GM12801 (cell line): Measurements from ENCODE around the gene ZNF462.

Experiments used
- TF ChIP-seq, protein P1 (sequence below): IDR thresholded peaks from one replicate; pipeline ENCODE4 v1.5.1; 2011; ENCODE audit warnings: control low read depth; ENCODE audit not compliant: insufficient read length; ENCODE audit errors: extremely low read depth

ZNF462 gene

GRCh38 chr9:106883030-106883429 is 20.1 kb downstream of the ZNF462 start:
- TF ChIP-seq, protein P1, sequence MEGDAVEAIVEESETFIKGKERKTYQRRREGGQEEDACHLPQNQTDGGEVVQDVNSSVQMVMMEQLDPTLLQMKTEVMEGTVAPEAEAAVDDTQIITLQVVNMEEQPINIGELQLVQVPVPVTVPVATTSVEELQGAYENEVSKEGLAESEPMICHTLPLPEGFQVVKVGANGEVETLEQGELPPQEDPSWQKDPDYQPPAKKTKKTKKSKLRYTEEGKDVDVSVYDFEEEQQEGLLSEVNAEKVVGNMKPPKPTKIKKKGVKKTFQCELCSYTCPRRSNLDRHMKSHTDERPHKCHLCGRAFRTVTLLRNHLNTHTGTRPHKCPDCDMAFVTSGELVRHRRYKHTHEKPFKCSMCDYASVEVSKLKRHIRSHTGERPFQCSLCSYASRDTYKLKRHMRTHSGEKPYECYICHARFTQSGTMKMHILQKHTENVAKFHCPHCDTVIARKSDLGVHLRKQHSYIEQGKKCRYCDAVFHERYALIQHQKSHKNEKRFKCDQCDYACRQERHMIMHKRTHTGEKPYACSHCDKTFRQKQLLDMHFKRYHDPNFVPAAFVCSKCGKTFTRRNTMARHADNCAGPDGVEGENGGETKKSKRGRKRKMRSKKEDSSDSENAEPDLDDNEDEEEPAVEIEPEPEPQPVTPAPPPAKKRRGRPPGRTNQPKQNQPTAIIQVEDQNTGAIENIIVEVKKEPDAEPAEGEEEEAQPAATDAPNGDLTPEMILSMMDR: no peak

DNA sequence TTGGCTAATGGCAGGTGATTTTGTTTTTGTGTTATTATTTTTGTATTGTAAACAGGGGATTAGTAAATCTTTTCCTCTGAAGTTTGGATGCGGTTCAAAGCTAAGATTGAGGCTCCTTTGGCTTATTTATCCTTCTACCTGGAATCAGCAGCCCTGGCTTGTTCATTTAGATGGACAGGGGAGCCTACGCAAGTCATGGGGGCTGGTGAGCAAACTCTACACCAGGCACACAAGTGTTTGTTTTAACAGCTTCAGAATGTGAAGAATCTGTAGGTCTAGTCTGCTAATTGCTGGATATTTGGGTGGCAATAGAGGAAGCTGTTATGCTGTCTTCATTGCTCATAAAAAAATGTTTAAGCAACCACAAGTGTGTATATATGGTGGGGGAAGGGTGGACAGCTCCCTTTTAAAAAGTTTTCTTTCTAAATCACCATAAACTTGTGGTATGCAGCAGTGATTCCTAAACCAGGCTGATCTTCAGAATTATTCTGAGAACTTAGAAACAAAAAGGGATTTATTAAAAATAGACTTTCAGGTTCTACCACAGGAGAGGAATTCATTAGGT is 20.7 kb downstream of the ZNF462 start:
- TF ChIP-seq, protein P1: no peak

DNA sequence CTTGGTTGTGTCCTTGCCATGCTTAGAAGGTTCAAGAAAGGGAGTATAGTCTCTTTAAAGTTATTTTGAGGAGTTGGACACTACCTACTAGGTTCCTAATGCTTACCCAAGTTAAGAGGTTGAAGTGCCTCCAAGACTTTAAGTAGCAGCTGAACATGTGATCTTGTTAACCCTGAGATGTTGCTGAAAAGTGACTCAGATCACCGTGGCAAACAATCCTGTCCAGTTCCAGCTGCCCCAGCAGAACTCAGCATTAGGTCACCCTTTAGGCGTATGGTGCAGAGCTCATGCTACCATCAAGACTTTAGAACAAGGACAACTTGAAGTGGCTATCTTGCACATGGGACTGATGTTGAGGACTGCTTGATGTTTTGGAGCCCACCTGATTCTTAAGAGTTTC is 22.5 kb downstream of the ZNF462 start:
- TF ChIP-seq, protein P1: no peak

DNA sequence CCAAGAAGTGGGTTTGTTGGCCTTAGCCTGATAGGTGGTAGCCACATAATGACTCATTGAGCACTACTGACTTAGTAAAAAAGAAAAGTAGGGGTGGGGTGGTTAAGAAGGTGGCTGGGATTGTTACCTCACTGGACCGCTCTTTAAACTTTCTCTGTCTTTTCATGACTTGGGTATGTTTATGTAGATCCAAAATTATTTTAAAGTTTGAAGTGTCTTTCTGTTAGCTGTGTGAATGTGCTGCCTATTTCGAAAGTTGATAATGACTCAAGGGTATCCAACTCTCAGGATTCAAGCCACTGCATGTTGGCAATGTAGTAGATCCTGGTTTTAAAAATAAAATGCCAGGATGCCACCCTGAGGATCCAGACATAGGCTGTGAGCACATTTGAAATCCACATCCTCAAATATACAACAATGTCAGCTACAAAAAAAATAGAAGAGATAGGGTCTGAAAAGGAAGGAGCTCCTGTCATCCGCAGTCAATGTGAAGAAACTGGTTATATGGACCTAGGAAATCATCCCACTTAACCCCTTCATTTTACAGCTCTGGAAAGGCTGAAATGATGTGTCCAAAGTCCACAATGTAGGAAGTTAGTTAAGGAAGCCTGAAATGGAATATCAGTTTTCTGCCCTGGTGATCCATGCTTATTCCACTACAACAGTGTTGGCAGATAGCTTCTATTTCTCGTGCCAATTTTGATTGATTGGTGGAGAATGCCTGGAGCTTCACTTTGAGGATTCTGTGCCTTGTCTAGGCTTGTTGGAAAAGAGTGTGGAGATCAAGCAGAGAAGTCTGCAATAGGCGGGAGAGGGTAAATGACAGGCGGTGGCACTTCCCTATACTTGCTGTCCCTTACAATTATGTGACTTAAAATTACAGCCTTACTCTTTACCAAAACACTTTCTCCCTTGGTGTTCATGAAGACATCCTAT is 23.4 kb downstream of the ZNF462 start:
- TF ChIP-seq, protein P1: no peak

- TF ChIP-seq, protein P1: no peak
Measured at GRCh38 chr9:106887066-106887465, 24.1 kb downstream of the ZNF462 start.

DNA sequence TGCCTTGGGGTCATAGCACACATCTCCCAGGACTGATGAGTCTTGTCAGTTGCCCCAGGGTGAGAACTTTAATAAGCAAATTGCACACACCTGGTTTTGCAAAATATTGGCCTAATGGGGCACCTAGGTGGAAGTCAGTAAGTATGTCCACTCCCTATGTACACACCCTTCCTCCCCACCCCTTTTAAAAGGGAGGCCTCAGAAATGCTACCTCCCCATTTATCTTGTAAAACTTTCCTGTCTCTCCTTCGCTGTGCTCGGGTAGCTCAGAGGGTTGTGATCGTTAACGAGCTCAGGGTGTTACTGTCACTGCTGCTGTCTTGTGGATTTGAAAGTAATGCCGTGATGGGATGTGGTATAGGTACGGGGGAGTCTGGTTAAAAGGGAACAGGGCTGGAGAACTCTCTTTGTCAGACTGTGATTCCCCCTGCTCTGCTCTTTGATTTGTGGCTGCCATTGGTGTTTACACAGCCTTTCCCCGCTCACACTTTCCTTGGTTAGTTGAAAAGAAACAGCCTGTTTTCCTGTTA is 26.2 kb downstream of the ZNF462 start:
- TF ChIP-seq, protein P1: no peak

DNA sequence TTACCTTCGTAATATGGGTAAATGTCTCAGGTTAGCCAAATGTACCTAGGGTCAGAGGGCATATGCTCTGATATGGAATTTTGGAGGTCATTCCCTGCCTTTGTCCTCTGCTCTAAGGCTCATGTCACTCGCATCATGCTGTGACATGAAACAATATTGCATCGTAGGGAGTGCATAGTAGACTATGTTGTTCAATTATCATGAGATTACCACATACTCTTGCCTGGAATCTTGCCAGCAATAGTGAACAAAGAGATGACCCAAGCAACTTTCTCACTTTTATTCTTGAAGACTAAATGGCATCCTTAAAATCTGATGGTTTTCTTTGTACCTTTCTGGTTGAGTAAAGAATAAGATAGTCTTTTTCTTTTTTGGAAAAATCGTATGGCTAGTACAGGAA is 27.6 kb downstream of the ZNF462 start:
- TF ChIP-seq, protein P1: no peak
